Measurements from ENCODE around the gene SRD5A3. TPM values are rescaled to one million over a fixed set of nuclear protein-coding genes. Genes with fewer than 3 reads are reported as not detected.

SRD5A3 gene
- total RNA-seq, 1 experiment from 2014 or later = 7.3 TPM

DNA sequence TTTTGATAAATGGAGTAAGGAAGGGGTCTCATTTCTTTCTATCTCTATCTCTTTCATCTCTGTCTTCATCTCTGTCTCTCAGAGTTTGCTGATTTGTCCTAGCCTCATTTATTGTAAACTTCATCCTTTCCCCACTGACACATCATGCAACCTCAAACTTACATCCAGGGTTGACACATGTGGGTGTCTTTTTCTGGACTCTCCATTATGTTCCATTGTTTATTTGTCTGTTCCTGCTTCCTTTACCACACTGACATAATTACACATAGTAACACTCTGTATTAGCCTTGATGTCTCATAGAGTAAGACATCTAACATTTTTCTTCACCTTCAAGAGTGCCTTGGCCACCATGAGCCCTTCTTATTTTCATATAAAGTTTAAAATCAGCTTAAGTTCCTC lies 8.1 kb upstream of the SRD5A3 start:
- Histone ChIP-seq H4K20me1 (ENCODE audit: insufficient read depth) (no peaks in the 10 kb centered on the region), H3K9me2 (ENCODE audit: insufficient read depth) (no peaks in the 10 kb centered on the region), H3K27me3 (ENCODE audit: insufficient read depth, low read depth) (no peaks in the 10 kb centered on the region), H3K4me1 (replicated peaks; ENCODE audit: insufficient read depth) (no peaks in the 10 kb centered on the region), H3K9me3 (ENCODE audit: insufficient read depth, low read depth) (no peaks in the 10 kb centered on the region), H3K36me3 (ENCODE audit: low read depth) (no peaks in the 10 kb centered on the region), H2AFZ (no peak overlapping the region), H3F3A (ENCODE audit: insufficient read depth, low read depth) (no peaks in the 10 kb centered on the region), H3K4me2 (no peak overlapping the region), H3K4me3 (no peak overlapping the region), H3K79me2 (ENCODE audit: low read depth) (no peaks in the 10 kb centered on the region), H3K27ac (no peak overlapping the region)
- DNase-seq = no peak
- intact Hi-C loops (cut with micrococcal nuclease; ENCODE audit: unreplicated experiment) = no loop called here
- no peak for TF ChIP-seq EZH2 (IDR thresholded peaks at IDR 0.05; ENCODE audit: low read depth)
- TF ChIP-seq, protein P1, sequence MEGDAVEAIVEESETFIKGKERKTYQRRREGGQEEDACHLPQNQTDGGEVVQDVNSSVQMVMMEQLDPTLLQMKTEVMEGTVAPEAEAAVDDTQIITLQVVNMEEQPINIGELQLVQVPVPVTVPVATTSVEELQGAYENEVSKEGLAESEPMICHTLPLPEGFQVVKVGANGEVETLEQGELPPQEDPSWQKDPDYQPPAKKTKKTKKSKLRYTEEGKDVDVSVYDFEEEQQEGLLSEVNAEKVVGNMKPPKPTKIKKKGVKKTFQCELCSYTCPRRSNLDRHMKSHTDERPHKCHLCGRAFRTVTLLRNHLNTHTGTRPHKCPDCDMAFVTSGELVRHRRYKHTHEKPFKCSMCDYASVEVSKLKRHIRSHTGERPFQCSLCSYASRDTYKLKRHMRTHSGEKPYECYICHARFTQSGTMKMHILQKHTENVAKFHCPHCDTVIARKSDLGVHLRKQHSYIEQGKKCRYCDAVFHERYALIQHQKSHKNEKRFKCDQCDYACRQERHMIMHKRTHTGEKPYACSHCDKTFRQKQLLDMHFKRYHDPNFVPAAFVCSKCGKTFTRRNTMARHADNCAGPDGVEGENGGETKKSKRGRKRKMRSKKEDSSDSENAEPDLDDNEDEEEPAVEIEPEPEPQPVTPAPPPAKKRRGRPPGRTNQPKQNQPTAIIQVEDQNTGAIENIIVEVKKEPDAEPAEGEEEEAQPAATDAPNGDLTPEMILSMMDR (conservative IDR thresholded peaks at IDR 0.05) = no peak
- BruUV-seq (replicated peaks) = no TSS peak
- ChIA-PET POLR2A (ENCODE audit: unreplicated experiment) (interaction anchor here (0.6 kb wide), 1 partner anchor 31 kb away, joined by 3 read pairs; no protein-coding TSS in a partner anchor), CTCF (no interaction called here)

DNA sequence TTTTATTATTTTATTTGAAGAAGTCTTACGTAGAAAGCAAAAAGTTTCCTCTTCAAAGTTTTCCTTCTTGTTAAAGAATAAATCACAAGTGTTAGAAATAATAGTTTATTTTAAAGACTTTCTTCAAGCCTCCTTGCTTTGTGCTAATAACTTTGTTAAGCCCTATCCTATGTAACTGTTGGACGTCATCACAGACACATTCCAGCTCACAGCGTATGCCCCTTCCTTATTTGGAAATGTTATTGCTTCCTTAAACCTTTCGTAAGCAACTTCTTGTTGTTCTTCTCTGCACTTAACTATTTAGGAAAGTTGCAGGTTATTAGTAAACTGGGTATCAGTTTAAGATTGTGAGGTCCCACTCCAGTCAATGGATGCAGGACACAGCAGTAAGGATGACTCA lies 7.6 kb upstream of the SRD5A3 start:
- H3K36me3 ChIP-seq (ENCODE audit: low read depth) = no peaks in the 10 kb centered on the region
- CTCF ChIA-PET = no interaction called here
- H3K9me3 ChIP-seq (ENCODE audit: insufficient read depth, low read depth) = no peaks in the 10 kb centered on the region
- H3K4me2 ChIP-seq = no peak overlapping the region
- POLR2A ChIA-PET (ENCODE audit: unreplicated experiment) = no interaction called here
- no peaks in the 10 kb centered on the region for H3K27me3 ChIP-seq (ENCODE audit: insufficient read depth, low read depth)
- intact Hi-C loops (cut with micrococcal nuclease; ENCODE audit: unreplicated experiment) = no loop called here
- TF ChIP-seq, protein P1 (conservative IDR thresholded peaks at IDR 0.05) = no peak
- TF ChIP-seq EZH2 (IDR thresholded peaks at IDR 0.05; ENCODE audit: low read depth) = no peak
- no peak overlapping the region for H3K4me3 ChIP-seq
- no peaks in the 10 kb centered on the region for H3K9me2 ChIP-seq (ENCODE audit: insufficient read depth)
- H2AFZ ChIP-seq = no peak overlapping the region
- H3K27ac ChIP-seq = no peak overlapping the region
- no peaks in the 10 kb centered on the region for H3K4me1 ChIP-seq (replicated peaks; ENCODE audit: insufficient read depth)
- DNase-seq = no peak
- H4K20me1 ChIP-seq (ENCODE audit: insufficient read depth) = no peaks in the 10 kb centered on the region
- no peaks in the 10 kb centered on the region for H3K79me2 ChIP-seq (ENCODE audit: low read depth)
- no peaks in the 10 kb centered on the region for H3F3A ChIP-seq (ENCODE audit: insufficient read depth, low read depth)
- no TSS peak for BruUV-seq (replicated peaks)

DNA sequence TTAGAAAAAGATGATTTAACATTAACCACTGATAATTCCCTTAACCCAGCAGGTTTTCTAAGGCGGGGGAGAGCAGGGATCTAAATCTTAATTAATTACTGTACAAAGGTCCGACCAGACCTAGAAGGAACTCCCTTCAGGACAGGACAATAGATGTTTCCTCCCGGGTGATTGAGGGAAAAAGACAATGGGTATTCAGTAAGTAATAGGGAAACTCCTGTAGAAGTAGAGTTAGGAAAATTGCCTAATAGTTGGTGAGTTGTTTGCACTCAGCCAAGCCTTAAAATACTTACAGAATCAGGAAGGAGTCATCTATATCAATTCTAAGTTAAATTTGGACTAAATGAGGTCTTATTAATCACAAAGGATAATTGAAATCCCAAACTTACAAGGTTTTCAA lies 5.8 kb upstream of the SRD5A3 start:
- no peaks in the 10 kb centered on the region for H3K27me3 ChIP-seq (ENCODE audit: insufficient read depth, low read depth)
- H2AFZ ChIP-seq = no peak overlapping the region
- no peaks in the 10 kb centered on the region for H4K20me1 ChIP-seq (ENCODE audit: insufficient read depth)
- no peak overlapping the region for H3K4me2 ChIP-seq
- CTCF ChIA-PET = no interaction called here
- no TSS peak for BruUV-seq (replicated peaks)
- no peak overlapping the region for H3K4me3 ChIP-seq
- H3K9me2 ChIP-seq (ENCODE audit: insufficient read depth) = no peaks in the 10 kb centered on the region
- H3F3A ChIP-seq (ENCODE audit: insufficient read depth, low read depth) = no peaks in the 10 kb centered on the region
- H3K79me2 ChIP-seq (ENCODE audit: low read depth) = no peaks in the 10 kb centered on the region
- no peak for TF ChIP-seq EZH2 (IDR thresholded peaks at IDR 0.05; ENCODE audit: low read depth)
- TF ChIP-seq, protein P1 (conservative IDR thresholded peaks at IDR 0.05) = no peak
- POLR2A ChIA-PET (ENCODE audit: unreplicated experiment) = no interaction called here
- intact Hi-C loops (cut with micrococcal nuclease; ENCODE audit: unreplicated experiment) = loop anchor here (10.0 kb wide), 1 partner anchor 205 kb away; the partner anchor contains the start of gene CLOCK
- peaks cover 1% of the 10 kb centered on the region; the same call in 1 of the 2 replicates for H3K4me1 ChIP-seq (replicated peaks; ENCODE audit: insufficient read depth)
- H3K9me3 ChIP-seq (ENCODE audit: insufficient read depth, low read depth) = no peaks in the 10 kb centered on the region
- no peak overlapping the region for H3K27ac ChIP-seq
- DNase-seq = no peak
- no peaks in the 10 kb centered on the region for H3K36me3 ChIP-seq (ENCODE audit: low read depth)
